Measurements from ENCODE around the gene RASGEF1B.

GRCh38 chr4:81398379-81398778, 73.3 kb downstream of the RASGEF1B start:
- TF ChIP-seq EZH2 (IDR thresholded peaks at IDR 0.05; ENCODE audit: borderline replicate concordance) (no peak), EZH2phosphoT487 (IDR thresholded peaks at IDR 0.05; ENCODE audit: low read depth, severe bottlenecking, unreplicated experiment) (no peak)
- TF ChIP-seq, protein P1, sequence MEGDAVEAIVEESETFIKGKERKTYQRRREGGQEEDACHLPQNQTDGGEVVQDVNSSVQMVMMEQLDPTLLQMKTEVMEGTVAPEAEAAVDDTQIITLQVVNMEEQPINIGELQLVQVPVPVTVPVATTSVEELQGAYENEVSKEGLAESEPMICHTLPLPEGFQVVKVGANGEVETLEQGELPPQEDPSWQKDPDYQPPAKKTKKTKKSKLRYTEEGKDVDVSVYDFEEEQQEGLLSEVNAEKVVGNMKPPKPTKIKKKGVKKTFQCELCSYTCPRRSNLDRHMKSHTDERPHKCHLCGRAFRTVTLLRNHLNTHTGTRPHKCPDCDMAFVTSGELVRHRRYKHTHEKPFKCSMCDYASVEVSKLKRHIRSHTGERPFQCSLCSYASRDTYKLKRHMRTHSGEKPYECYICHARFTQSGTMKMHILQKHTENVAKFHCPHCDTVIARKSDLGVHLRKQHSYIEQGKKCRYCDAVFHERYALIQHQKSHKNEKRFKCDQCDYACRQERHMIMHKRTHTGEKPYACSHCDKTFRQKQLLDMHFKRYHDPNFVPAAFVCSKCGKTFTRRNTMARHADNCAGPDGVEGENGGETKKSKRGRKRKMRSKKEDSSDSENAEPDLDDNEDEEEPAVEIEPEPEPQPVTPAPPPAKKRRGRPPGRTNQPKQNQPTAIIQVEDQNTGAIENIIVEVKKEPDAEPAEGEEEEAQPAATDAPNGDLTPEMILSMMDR (IDR thresholded peaks at IDR 0.05; ENCODE audit: poor library complexity), result no peak
